Fibroblast of the aortic adventitia (primary cell): ENCODE results near the gene KCNJ5. TPM values are rescaled to one million over a fixed set of nuclear protein-coding genes. Genes with fewer than 3 reads are reported as not detected.

Source experiments
- DNase-seq: peaks from one replicate; pipeline ENCODE4 v3.0.0-alpha.2; 2010; ENCODE audit warnings: low read depth
- H3K4me3 ChIP-seq: 2 replicates; pipeline ENCODE4 v1.5.1; 2011; ENCODE audit warnings: low read depth, mild to moderate bottlenecking, control low read depth, low read length, moderate library complexity
- CTCF ChIP-seq: IDR thresholded peaks from 2 replicates; pipeline ENCODE4 v1.5.1; 2011; ENCODE audit warnings: mild to moderate bottlenecking, low read length, control low read depth, inconsistent platforms; ENCODE audit not compliant: insufficient read depth
- total RNA-seq: library from RNA; depleted of rRNA; stranded (reverse); fragments of >200 nt; gene quantifications from 2 replicates; pipeline ENCODE4 v1.2.3, GENCODE V29; 2012; ENCODE audit warnings: low replicate concordance

KCNJ5 gene
- total RNA-seq, 1 donor = 0.09 TPM

GRCh38 chr11:128879817-128880216 is 11.3 kb upstream of the KCNJ5 start:
- no peak for TF ChIP-seq CTCF
- no peak for DNase-seq
- no peak overlapping the region for H3K4me3 ChIP-seq

GRCh38 chr11:128881221-128881620 is 9.9 kb upstream of the KCNJ5 start:
- no peak overlapping the region for H3K4me3 ChIP-seq
- no peak for DNase-seq
- TF ChIP-seq CTCF = no peak

- no peak overlapping the region for H3K4me3 ChIP-seq
- no peak for TF ChIP-seq CTCF
- DNase-seq = no peak
Measured at GRCh38 chr11:128882451-128882850, 8.7 kb upstream of the KCNJ5 start.

- no peak for TF ChIP-seq CTCF
- DNase-seq = no peak
- no peak overlapping the region for H3K4me3 ChIP-seq
Measured at GRCh38 chr11:128884054-128884453, 7.1 kb upstream of the KCNJ5 start.

- peak; percentile 80 for DNase-seq
- TF ChIP-seq CTCF = peak; percentile 76
- H3K4me3 ChIP-seq = no peak overlapping the region
Measured at GRCh38 chr11:128884703-128885338, 6.3 kb upstream of the KCNJ5 start.

- no peak for DNase-seq
- TF ChIP-seq CTCF = no peak
- H3K4me3 ChIP-seq = no peak overlapping the region
Measured at GRCh38 chr11:128886406-128887124, 4.6 kb upstream of the KCNJ5 start.
